Spleen (tissue), 11 donors: ENCODE measurements around the gene MYO7A. TPM values are rescaled to one million over a fixed set of nuclear protein-coding genes. Genes with fewer than 3 reads are reported as not detected.
A peak's percentile ranks its signal among the peaks of the same experiment; 100 is the strongest.

Source experiments
- DNase-seq: peaks from one replicate; pipeline ENCODE4 v3.0.0-alpha.2; 2020
- H3K27ac ChIP-seq, 8 donors: fragments of 200-600 bp; sonication (generic) in 7 of 8; 1 replicate in 4 of 8; 2 replicates in 4 of 8; pipeline versions ENCODE4 v1.5.0 to v1.8.0; 2016 to 2021; ENCODE audit warnings: inconsistent platforms in 4 of 8, mild to moderate bottlenecking in 4 of 8, moderate library complexity in 1 of 8
- H3K27me3 ChIP-seq, 7 donors: fragments of 200-600 bp; sonication (generic) in 6 of 7; replicated peaks in 1 of 7; 1 replicate in 4 of 7; 2 replicates in 3 of 7; pipeline versions ENCODE4 v1.5.0 to v1.8.0; 2016 to 2021; ENCODE audit warnings: inconsistent platforms in 3 of 7, mild to moderate bottlenecking in 1 of 7
- H3K36me3 ChIP-seq, 6 donors: fragments of 200-600 bp; sonication (generic) in 5 of 6; 1 replicate in 4 of 6; 2 replicates in 2 of 6; pipeline versions ENCODE4 v1.5.0 to v1.8.0; 2016 to 2021; ENCODE audit warnings: inconsistent platforms in 2 of 6
- H3K4me1 ChIP-seq, 6 donors: fragments of 200-600 bp; sonication (generic) in 5 of 6; 1 replicate in 3 of 6; 2 replicates in 3 of 6; pipeline versions ENCODE4 v1.5.0 to v1.8.0; 2016 to 2021; ENCODE audit warnings: inconsistent platforms in 3 of 6
- H3K4me3 ChIP-seq, 8 donors: fragments of 200-600 bp; sonication (generic) in 7 of 8; 1 replicate in 4 of 8; 2 replicates in 4 of 8; pipeline versions ENCODE4 v1.5.0 to v1.8.0; 2016 to 2021; ENCODE audit warnings: inconsistent platforms in 4 of 8, mild to moderate bottlenecking in 4 of 8, moderate library complexity in 2 of 8
- H3K9me3 ChIP-seq, 8 donors: fragments of 200-600 bp; sonication (generic) in 7 of 8; 1 replicate in 4 of 8; 2 replicates in 4 of 8; pipeline versions ENCODE4 v1.5.0 to v1.8.0; 2016 to 2021; ENCODE audit warnings: inconsistent platforms in 4 of 8
- POLR2A ChIP-seq, 3 donors: fragments of 450-650 bp; IDR thresholded peaks; one replicate each; pipeline ENCODE4 v1.5.1; 2017; ENCODE audit warnings: antibody characterized with exemption in 3 of 3, mild to moderate bottlenecking in 1 of 3
- POLR2AphosphoS5 ChIP-seq, 3 donors: sonication (generic); formaldehyde crosslinking; IDR thresholded peaks; one replicate each; pipeline ENCODE4 v1.5.1; 2017; ENCODE audit warnings: antibody characterized with exemption in 3 of 3
- WGBS, 5 donors: extraction: QIAGEN DNeasy Blood & Tissue Kit in 3 of 5; methylation state at CpG; one replicate each; pipeline versions ENCODE4 v1.1.5 to v1.1.7; 2013 to 2018; 5-methylcytosine and 5-hydroxymethylcytosine counted together
- intact Hi-C: fragments of 100-400 bp; cut with DNase I; formaldehyde crosslinking; loops from one replicate; pipeline ENCODE4 v1.15.0; 2023; ENCODE audit warnings: low total_unique reads
- polyA plus RNA-seq, 3 donors: library from polyadenylated mRNA; stranded (reverse); fragments of 200-250 nt; gene quantifications; one replicate each; pipeline ENCODE4 v1.2.1, GENCODE V29; 2013
- total RNA-seq, 7 donors: library from RNA; depleted of rRNA in 3 of 7; stranded (reverse); fragments of >200 nt in 3 of 7; fragmentation: NEBNext Ultra II Directional in 4 of 7; extraction: Animal tissue kit (Norgen Biotek cat#: 25700) in 4 of 7; gene quantifications; one replicate each; pipeline versions ENCODE4 v1.1.0 to v1.2.1, GENCODE V29; 2016 to 2021
- TF ChIP-seq, protein P1 (sequence below), 11 experiments: fragments of 200-600 bp in 7 of 11; fragments of 450-650 bp in 4 of 11; sonication (generic) in 4 of 11; IDR thresholded peaks in 8 of 11; conservative IDR thresholded peaks in 3 of 11; 1 replicate in 7 of 11; 2 replicates in 4 of 11; pipeline versions ENCODE4 v1.4.0 to v1.8.0; 2016 to 2021; ENCODE audit warnings: antibody characterized with exemption in 11 of 11, inconsistent platforms in 4 of 11, mild to moderate bottlenecking in 1 of 11
- donor health status: healthy with polysubstance abuse.
- donor health status: DM: no; HTN: no; CAD: no; lungs with moderate emphysema.
- donor health status: DM: no; HTN: no; CAD: no.
- donor health status: Bipolar disorder and iron deficiency.
- donor health status: healthy.
- donor health status: DM: no; HTN: no; CAD: no.
- donor health status: DM: yes; HTN: yes; CAD: no.

MYO7A gene
- total and polyA plus RNA-seq, 10 donors = 3.5 to 147 (median 33.0) TPM

DNA sequence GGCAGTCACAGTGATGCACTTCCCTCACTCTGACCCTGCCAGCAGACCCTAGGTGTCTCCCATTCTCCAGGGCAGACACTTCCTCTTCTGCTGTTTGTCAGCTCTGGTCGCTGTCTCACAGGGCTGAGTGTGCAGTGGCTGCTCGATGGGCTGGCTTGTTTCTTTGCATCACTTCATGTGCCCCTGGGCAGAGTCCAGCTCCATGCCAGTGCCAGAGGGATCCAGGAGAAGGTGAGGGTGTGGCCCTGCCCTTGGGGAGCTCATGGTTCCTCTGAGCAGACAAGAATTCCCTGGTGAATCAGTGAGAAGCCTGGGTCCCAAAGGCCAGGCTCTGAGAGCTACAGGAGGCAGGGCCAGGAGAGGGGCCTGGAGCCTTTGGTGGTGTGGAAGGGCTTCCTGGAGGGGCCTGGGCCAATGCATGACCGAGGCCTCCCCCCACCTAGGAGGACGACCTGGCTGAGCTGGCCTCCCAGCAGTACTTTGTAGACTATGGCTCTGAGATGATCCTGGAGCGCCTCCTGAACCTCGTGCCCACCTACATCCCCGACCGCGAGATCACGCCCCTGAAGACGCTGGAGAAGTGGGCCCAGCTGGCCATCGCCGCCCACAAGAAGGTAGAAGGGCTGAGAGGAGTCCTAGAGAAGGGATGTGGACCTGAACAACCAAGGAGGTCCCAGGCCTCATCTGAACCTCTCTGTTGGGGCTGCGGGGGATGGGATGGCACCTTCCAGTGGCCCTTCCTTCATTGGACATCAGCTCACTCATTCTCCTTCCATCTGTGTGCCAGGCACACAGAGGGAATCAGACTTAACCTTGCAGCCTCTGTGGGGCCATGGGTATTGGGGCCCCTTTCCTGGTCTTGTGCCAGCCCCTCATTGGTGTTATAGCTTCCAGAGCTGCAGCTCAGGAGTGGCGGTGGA, 66.1 kb downstream of the MYO7A start:
- intact Hi-C loops = loop anchor here (10.0 kb wide), 1 partner anchor 351 kb away; no protein-coding TSS in a partner anchor
- H3K27ac ChIP-seq = no peak overlapping the region
- no peaks in the 10 kb centered on the region for H3K9me3 ChIP-seq
- WGBS, 5 donors = 75 to 90% (median 85%) methylated on average over 3 to 15 of the region's 15 CpGs
- H3K4me1 ChIP-seq = no peaks in the 10 kb centered on the region
- DNase-seq = peak; percentile 64
- H3K27me3 ChIP-seq = no peaks in the 10 kb centered on the region
- H3K4me3 ChIP-seq = no peak overlapping the region
- H3K36me3 ChIP-seq = peaks cover 0 to 77% (median 9%) of the 10 kb centered on the region in 6 donors
- TF ChIP-seq POLR2AphosphoS5 (IDR thresholded peaks at IDR 0.05) = no peak
- no peak for TF ChIP-seq POLR2A (IDR thresholded peaks at IDR 0.05)
- TF ChIP-seq, protein P1, sequence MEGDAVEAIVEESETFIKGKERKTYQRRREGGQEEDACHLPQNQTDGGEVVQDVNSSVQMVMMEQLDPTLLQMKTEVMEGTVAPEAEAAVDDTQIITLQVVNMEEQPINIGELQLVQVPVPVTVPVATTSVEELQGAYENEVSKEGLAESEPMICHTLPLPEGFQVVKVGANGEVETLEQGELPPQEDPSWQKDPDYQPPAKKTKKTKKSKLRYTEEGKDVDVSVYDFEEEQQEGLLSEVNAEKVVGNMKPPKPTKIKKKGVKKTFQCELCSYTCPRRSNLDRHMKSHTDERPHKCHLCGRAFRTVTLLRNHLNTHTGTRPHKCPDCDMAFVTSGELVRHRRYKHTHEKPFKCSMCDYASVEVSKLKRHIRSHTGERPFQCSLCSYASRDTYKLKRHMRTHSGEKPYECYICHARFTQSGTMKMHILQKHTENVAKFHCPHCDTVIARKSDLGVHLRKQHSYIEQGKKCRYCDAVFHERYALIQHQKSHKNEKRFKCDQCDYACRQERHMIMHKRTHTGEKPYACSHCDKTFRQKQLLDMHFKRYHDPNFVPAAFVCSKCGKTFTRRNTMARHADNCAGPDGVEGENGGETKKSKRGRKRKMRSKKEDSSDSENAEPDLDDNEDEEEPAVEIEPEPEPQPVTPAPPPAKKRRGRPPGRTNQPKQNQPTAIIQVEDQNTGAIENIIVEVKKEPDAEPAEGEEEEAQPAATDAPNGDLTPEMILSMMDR (IDR thresholded peaks at IDR 0.05 in 8 of 11, conservative IDR thresholded peaks at IDR 0.05 in 3 of 11) = no peak

DNA sequence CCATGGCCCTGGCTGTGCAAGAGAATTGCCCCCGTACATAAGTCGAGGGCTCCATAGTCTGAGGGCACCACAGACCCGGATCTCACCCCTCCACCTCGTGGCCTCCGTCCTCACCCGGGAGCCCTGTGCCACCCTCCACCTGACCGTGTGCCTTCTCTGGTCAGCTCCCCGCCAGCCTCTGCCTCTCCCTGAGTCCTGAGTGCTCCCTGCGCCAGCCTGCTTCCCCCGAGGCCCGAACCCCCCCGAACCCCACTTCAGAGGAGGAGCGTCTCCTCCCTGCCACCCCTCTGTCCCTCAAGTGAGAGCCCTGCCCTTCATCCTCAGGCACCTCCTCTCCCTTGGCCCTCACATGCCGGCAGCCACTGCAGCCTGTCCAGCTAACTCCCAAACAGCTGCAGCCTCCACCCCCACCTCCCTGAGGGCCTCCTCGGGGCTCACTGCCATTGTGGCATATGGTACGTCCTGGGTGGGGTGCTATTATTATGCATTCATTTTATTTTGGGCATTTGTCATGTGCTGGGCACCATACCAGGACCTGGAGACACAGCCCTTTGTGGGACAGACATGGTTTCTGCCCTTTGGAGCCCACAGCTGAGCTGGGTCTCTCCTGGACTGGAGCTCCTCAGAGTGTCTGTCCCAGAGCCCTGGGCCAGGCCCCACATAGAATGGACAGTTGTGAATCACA, 67.2 kb downstream of the MYO7A start:
- peaks cover 0 to 77% (median 5%) of the 10 kb centered on the region in 6 donors for H3K36me3 ChIP-seq
- DNase-seq = peak; percentile 58
- no peak for TF ChIP-seq POLR2AphosphoS5 (IDR thresholded peaks at IDR 0.05)
- TF ChIP-seq, protein P1 (IDR thresholded peaks at IDR 0.05 in 8 of 11, conservative IDR thresholded peaks at IDR 0.05 in 3 of 11) = peak in 1 of 11 experiments; percentile 15

GRCh38 chr11:77196961-77197360, 68.9 kb downstream of the MYO7A start:
- Histone ChIP-seq H3K4me1 (no peaks in the 10 kb centered on the region), H3K9me3 (no peaks in the 10 kb centered on the region), H3K4me3 (no peak overlapping the region), H3K27me3 (no peaks in the 10 kb centered on the region), H3K36me3 (peaks cover 0 to 77% (median 6%) of the 10 kb centered on the region in 6 donors), H3K27ac (no peak overlapping the region)
- TF ChIP-seq POLR2A (IDR thresholded peaks at IDR 0.05) = no peak
- TF ChIP-seq POLR2AphosphoS5 (IDR thresholded peaks at IDR 0.05) = no peak
- TF ChIP-seq, protein P1 (IDR thresholded peaks at IDR 0.05 in 8 of 11, conservative IDR thresholded peaks at IDR 0.05 in 3 of 11) = no peak
- 87 to 97% (median 92%) methylated on average over 8 of the region's 8 CpGs for WGBS, 5 donors
- intact Hi-C loops = loop anchor here (10.0 kb wide), 1 partner anchor 348 kb away; no protein-coding TSS in a partner anchor
- DNase-seq = peak; percentile 45

More for the DNA sequence above, 67.2 kb downstream of the MYO7A start:
- H3K27ac ChIP-seq = no peak overlapping the region
- H3K27me3 ChIP-seq = no peaks in the 10 kb centered on the region
- intact Hi-C loops = loop anchor here (10.0 kb wide), 1 partner anchor 350 kb away; no protein-coding TSS in a partner anchor
- no peak overlapping the region for H3K4me3 ChIP-seq
- H3K9me3 ChIP-seq = no peaks in the 10 kb centered on the region
- 81 to 95% (median 82%) methylated on average over 16 of the region's 16 CpGs for WGBS, 5 donors
- H3K4me1 ChIP-seq = no peaks in the 10 kb centered on the region
